Left renal cortex interstitium (tissue), 4 donors: ENCODE measurements around the gene SLC50A1. TPM values are rescaled to one million over a fixed set of nuclear protein-coding genes. Genes with fewer than 3 reads are reported as not detected.
A peak's percentile ranks its signal among the peaks of the same experiment; 100 is the strongest.

ENCODE experiments used
- DNase-seq, 4 donors: peaks; one replicate each; pipeline ENCODE4 v3.0.0-alpha.2; 2013; ENCODE audit warnings: low read depth in 4 of 4, low spot score in 2 of 4, missing footprints in 1 of 4
- polyA plus RNA-seq, 4 donors: library from polyadenylated mRNA; unstranded; fragments of 120-200 nt; gene quantifications; one replicate each; pipeline ENCODE4 v1.2.1, GENCODE V29; 2013; ENCODE audit not compliant: insufficient read length in 4 of 4

Gene SLC50A1
- polyA plus RNA-seq, 4 donors = 51.5 to 61.1 (median 55.4) TPM

DNA sequence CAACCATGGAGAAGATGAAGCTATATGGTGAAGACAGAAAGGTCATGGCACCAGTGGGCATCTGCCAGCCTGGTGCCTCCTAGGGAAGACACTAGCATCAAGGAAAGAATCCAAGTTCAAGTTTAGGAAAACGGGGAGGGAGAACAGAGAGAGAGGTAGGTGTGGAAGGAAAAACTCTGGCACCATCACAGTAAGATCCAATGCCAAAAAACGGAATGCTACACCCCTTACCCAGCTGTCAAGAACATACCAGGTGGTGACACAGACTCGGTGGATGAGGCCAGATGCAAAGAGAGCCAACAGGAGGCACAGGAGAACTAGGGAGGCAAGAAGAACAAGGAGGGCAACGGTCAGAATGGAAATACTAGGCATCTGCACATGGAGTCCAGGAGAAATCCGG lies 33.9 kb downstream of the SLC50A1 start:
- no peak for DNase-seq

DNA sequence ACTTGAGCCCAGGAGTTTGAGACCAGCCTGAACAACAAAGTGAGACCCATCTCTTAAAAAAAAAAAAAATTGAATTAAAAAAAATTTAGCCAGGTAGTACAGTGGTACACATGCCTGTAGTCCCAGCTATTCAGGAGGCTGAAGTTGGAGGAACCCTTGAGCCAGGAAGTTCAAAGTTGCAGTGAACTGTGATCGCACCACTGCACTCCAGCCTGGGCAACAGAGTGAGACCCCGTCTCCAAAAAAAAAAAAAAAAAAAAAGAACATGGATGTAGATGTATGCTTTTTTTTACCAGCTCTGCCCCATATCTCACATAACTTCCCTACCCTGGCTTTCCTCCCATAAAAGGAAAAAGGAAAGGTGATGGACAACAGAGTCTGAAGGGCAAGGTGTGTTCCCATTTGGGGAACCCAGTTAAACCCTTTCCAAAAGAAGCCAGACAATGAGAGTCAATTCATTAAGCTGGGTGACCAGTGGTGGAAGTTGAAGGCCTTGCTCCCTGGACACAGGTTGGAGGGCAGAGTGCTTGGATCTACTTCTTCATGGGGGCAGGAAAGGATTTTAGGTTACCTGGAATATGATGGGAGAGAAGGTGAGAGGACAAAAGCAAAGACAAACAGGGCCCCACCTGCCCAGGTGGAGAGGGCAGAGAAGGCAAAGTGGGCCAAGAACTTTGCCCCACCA lies 34.6 kb downstream of the SLC50A1 start:
- DNase-seq = no peak

DNA sequence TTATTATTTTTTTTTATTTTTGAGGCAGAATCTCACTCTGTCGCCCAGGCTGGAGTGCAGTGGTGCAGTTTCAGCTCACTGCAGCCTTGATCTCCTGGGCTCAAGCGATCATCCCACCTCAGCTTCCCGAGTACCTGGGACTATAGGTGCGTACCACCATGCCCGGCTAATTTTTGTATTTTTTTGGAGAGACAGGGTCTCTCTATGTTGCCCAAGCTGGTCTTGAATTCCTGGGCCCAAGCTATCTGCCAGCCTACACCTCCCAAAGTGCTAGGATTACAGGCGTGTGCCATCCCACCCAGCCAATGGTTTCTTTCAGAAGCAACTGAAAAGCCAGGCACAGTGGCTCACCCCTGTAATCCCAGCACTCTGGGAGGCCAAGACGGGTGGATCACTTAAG lies 35.2 kb downstream of the SLC50A1 start:
- DNase-seq = no peak

DNA sequence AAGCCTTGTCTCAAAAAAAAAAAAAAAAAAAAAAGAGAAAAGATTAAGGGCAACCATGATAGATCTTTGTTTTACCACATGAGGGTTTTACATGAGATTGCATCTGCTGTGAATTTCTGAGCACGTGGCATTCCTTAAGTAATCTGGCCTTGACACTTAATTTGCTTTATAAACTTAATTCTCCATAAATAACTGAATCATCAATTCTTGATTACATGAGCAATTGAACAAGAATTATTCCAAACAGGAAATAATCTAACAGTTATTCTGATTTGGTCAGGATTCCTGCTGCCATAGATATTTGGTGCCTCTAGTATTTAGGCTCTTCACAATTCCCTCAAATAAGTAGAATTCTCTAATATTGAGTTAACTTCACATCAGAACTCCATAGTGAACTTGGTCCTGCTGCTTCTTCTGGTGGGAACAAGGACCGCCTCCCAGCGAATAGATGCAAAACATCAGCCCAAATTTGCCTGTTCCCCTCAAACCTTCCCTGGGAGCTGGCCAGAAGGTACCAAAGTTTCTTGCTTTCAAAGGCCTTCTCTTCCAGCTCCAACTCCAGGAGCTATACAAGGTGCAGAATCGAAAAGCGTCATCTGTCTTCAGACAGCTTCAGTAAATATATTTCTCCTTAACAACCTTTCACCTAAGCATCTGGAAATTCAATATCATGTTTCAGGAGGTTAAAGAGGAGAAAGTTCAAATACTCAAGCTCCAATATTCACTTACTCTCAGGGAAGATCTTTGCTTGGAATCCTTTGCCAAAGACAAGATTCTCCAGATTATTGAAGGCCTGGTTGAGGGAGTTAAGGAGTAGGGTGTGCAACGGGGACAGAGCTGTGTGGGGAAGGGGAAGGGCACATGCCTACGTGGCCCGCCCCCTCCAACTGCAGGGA lies 36.4 kb downstream of the SLC50A1 start:
- DNase-seq = no peak

DNA sequence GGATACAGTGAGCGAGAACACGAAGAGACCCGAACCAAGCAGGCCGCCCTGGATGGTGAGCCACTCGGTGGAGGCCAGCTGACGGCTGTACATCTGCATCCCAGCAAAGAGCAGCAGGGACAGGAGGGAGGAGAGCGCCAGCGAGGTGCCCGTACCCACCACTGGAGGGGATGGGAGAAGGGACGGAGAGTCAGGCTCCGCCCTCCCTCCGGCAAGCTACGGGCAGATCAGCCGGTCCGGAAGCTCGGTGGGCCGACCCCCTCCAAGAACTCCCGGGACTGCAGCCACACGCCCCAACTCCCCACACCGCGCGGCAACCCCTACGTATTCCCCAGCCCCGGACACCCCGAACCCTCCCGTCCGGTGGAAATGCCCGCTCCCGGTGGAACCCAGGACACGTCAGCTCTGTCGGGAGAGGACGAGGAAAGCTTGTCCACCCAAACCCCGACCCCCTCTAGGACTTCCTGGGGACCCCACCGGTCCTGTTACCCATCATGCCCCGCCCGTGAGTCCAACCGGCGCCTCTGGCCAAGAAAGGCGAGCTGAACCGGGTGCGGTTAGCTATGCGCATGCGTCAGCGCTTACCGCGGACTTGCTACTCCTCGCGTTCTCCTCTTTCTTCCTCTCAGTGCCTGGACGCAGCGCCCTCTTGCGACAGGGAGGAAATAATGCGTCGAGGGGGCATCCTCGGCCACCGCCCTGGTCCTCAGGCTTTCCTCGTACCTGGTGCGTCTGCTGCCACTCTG lies 37.3 kb downstream of the SLC50A1 start, which contains the start of gene KRTCAP2:
TSS of gene KRTCAP2 (minus strand) at position 573 of the 746 bp plus-strand sequence. CDS start at position 493, 80 bp downstream.
- peak in 2 of 4 donors; percentile 89 to 93 for DNase-seq

DNA sequence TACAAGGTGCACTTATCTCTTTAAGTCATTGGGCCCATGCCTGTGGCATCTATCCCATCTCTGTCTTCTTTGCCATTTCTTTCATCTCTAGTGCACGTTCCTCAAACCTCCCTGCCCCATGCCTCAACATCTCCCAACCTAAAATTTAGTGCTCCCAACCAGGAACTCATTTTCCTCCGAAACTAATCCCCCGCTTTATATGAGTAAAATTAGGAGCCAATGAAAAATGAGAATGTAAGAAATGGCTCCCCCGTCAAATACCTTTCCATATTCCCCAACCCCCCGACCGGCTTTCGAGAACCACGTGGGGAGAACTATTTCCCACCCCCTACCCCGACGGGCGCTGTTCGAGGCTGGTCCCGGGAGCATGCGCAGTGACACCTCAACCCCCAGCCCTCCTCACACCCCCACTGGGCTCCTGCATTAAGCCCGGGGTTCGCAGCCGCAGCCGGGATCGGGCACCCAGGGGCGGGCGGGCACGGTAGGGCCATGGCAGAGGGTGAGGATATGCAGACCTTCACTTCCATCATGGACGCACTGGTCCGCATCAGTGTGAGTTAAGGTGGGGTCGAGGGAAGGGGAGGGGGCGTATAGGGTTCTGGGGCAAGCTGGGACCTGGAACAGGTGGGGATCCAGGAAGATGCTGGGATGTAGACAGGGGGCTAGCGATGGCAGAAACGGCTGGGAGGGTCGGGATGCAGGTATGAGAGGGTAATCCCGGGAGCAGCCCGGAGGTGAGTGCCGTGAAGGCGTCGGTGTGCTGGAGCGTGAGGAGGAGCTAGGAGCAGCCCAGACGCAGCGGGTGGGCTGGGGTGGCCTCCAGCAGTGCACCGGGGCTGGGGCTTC lies 38.0 kb downstream of the SLC50A1 start, which contains the start of gene TRIM46:
TSS of gene TRIM46 (plus strand) at position 372 of the 846 bp plus-strand sequence. CDS start at position 490, 118 bp downstream.
- DNase-seq = no peak

DNA sequence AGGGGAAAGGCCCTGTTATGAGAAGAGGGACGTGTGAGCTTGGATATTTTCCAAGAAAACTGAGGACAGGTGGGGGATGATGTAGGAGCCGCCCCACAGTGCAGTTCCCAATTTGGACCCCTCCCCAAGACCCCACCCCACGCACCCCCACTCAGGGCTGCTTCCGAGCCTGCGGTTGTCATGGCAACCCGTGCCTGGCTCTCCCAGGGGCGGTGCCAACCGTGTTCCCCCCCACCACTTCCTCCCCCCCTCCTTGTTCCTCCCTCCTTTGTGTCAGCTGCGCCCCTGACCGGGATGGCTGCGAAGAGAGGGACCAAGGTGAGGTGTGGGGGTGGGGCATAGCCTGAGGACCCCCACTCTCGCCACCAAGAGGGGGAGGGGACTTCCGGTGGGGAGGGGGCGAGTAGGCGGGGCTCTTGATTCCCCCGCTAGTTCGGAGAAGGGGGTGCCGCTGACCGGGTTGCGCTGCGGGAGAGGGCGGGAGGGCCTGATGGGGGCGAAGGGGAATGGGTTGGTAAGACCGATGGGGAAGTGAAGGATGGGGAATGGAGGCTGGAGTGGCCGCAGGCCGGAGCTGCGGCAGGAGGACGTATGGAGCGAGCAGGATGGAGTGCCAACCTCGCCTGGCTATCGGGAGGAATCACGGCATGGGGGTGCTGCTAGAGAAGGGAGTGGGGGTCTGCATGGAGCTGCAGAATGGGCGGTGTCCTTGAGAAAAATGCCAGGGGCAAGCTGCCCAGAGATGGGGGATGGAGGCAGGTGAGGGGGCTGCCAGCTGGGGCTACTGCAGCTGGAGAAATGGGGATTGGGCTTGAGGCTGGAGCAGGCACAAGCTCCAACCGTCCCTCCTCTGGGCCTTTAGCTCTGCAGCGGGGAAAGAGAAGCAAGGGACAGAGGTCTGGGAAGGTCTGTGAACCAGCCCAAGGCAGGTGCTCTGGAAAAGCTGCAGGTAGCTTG lies 39.0 kb downstream of the SLC50A1 start:
- no peak for DNase-seq

DNA sequence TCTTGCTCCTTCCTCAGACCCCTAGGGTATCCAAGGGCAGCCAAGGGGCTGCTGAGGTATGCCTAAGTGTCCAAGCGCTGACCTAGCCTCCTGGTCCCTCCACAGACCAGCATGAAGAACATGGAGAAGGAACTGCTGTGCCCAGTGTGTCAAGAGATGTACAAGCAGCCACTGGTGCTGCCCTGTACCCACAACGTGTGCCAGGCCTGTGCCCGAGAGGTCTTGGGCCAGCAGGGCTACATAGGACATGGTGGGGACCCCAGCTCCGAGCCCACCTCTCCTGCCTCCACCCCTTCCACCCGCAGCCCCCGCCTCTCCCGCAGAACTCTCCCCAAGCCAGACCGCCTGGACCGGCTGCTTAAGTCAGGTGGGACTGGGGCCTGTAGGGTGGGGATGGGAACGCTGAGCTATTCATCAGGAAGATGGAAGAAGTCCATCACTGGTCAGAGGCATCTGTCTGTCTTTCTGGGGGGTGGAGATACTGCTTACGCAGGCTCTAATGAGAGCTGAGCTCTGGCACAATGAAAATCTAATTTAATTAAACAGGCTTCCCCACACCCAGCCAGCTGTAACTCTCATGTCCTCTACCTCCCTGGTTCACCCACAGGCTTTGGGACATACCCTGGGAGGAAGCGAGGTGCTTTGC lies 39.8 kb downstream of the SLC50A1 start:
- no peak for DNase-seq

DNA sequence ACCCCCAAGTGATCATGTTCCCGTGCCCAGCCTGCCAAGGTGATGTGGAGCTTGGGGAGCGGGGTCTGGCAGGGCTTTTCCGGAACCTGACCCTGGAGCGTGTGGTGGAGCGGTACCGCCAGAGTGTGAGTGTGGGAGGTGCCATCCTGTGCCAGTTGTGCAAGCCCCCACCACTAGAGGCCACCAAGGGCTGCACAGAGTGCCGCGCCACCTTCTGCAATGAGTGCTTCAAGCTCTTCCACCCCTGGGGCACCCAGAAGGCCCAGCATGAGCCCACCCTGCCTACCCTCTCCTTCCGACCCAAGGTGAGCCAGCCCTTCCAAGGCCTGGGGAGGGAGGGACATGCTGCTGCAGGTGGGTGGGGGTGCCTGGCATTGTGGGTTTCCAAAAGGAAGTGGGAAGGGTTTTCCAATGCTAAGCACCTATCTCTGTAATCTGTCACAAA lies 40.3 kb downstream of the SLC50A1 start:
- DNase-seq = no peak

DNA sequence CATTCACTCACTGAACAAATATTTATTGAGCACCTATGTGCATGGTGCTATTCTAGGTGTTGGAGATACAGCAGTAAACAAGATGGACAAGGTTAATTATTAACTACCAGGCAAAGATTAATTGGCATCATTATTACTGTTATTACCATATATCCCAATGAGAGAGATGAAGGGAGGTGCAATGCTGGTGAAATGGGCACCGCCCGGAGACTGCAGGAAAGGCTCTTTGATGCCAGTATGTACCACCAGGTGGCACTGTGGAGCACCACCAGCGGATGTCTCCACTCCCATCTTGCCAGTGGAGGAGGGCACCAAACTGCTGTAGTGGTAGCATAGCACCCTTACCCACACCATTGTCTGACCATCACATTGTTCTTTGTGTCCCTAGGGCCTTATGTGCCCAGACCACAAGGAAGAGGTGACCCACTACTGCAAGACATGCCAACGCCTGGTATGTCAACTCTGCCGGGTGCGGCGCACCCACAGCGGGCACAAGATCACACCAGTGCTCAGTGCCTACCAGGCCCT lies 41.0 kb downstream of the SLC50A1 start:
- no peak for DNase-seq

DNA sequence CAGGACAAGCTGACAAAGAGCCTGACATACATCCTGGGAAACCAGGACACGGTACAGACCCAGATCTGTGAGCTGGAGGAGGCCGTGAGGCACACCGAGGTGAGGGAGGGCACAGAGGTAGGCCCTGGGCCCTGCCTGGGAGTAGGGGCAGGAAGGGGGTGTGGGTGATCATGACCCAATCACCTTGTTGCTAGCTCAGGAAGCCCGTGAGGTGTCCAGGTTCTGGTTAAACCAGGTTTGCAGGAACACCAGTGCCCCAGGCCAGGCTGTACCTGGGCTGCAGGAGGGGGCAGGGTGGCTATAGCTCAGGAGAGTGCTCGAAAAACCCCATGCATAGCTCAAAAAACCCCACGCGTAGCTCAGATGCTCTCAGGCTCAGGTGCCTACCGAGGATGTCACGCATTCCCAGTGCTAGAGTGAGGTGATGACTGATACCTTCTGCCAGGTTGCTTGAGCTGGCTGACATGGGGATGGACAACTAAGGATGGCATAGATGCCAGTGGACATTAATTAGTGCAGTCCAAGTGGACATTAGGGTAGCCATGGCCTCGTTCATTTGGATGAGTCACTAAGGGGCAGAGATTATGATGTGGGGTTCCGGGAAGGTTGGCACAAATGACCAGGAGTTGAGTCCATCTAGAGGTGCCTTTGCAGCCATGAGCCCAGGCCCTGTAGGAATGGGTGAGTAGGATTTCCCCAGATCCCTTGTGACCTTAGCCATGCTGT lies 41.7 kb downstream of the SLC50A1 start:
- no peak for DNase-seq

DNA sequence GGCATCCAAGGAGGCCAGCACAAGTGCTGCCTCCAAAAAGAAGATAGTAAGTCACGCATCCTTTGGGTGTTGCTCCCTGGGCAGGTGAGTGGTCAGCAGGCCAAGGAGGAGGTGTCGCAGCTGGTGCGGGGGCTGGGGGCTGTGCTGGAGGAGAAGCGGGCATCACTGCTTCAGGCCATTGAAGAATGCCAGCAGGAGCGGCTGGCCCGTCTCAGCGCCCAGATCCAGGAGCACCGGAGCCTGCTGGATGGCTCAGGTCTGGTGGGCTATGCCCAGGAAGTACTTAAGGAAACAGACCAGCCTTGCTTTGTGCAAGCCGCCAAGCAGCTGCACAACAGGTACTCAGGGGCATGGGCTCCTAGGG lies 42.2 kb downstream of the SLC50A1 start:
- DNase-seq = no peak

DNA sequence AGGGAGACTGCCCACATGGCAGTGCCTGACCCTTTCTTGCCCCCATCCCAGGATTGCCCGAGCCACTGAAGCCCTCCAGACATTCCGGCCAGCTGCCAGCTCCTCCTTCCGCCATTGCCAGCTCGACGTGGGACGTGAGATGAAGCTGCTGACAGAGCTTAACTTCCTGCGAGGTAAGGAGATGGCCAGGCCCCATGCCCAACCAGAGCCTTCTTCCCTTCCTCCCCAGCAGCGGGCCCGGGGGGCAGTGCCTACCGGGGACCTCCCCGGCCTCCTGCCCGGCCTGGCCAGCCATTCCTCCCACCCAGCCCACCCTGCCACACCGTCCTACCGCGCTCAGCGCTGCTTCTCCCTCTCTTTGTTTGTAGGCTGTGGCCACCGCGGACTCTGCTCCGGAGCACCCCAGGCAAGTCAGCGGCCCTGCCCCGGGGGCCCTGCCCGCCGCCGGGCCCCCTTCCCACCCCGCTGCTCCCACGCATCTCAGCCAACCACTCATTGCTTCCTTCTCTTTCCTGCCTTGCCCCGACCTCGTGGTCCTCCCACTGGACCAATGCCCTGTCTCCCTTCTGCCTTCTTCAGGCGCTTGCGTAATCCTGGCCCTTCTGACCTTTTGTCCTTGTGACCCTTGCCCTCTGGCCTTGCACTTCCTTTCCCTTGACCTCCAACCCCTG lies 42.9 kb downstream of the SLC50A1 start:
- DNase-seq = no peak

DNA sequence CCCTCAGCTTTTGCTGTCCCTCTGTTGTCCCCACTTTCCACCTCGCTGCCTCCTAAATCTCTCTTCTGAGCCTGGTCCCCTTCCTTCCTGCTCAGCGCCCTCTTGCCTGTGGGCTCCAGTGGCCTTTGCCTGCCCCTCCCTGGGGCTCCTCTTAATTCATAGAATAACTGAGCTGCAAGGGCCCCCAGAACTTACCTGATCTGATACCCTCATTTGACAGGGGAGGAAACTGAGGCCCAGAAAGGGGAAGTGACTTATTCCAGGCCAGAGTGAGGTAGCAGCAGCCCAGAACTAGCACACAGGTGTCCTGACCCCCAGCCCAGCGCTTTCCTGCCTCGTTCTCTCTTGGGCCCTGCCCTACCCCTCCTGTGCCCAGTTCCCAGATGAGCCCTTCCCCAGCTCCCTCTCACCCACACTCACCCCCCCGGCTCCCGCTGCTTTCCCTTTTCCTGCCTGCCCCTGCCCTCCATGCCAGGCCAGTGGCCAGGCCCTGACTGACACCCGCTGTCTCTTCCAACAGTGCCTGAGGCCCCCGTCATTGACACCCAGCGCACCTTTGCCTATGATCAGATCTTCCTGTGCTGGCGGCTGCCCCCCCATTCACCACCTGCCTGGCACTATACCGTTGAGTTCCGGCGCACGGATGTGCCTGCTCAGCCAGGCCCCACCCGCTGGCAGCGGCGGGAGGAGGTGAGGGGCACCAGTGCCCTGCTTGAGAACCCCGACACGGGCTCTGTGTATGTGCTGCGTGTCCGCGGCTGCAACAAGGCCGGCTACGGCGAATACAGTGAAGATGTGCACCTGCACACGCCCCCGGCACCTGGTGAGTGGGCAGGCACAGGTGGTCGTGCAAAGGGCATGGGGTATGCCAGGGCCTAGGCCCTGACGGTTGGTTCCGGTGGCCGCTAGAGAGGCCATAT lies 43.7 kb downstream of the SLC50A1 start:
- no peak for DNase-seq

DNA sequence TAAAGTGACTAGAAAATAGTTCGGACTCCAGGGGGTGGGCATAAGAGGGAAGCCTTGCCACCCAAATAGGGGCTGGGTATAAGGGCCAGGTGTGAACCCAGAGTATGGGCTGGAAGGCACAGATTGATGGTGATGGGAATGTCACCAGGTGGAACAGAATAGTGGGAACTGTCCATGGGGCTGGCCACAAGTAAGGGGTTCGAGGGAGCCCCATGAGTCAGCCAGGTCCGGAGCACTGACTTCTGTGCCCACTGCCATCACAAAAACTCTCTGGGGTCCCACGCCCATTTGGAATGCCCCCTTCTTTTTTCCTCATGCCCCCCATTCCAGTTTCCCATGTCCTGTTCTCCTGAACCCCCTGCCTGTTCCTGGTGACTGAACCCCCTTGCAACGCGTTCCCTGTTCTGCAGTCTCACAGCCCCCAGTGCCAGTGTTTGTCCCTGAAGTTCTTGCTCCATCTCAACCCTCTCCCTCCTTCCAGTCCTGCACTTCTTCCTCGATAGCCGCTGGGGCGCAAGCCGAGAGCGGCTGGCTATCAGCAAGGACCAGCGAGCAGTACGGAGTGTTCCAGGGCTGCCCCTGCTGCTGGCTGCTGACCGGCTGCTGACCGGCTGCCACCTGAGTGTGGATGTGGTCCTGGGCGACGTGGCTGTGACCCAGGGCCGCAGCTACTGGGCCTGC lies 45.9 kb downstream of the SLC50A1 start:
- DNase-seq = no peak
